ENCODE data around the gene DNAAF5. TPM values are rescaled to one million over a fixed set of nuclear protein-coding genes. Genes with fewer than 3 reads are reported as not detected.
"Not testable (repeated sequence)": the region's sequence is repeated elsewhere in the genome, so short reads cannot be mapped to it uniquely, and the experiment has no call there.

DNAAF5 gene
- total RNA-seq, 1 donor from 2014 or later = 15.2 TPM

GRCh38 chr7:791519-791918 lies 65.0 kb downstream of the DNAAF5 start:
- no peak for TF ChIP-seq CTCF (IDR thresholded peaks at IDR 0.05; ENCODE audit: partially characterized antibody, unreplicated experiment)
- H3K9me3 Mint-ChIP-seq (ENCODE audit: unreplicated experiment) = peaks cover 2% of the 10 kb centered on the region
- H3K4me3 Mint-ChIP-seq (ENCODE audit: unreplicated experiment) = no peak overlapping the region
- no peak for DNase-seq
- H3K36me3 Mint-ChIP-seq (ENCODE audit: unreplicated experiment) = peaks cover 3% of the 10 kb centered on the region
- no peak overlapping the region for H3K27ac Mint-ChIP-seq (ENCODE audit: unreplicated experiment)
- no peaks in the 10 kb centered on the region for H3K27me3 Mint-ChIP-seq (ENCODE audit: unreplicated experiment)
- H3K4me1 Mint-ChIP-seq (ENCODE audit: low read depth, unreplicated experiment) = no peaks in the 10 kb centered on the region

- no peak for DNase-seq
- Mint-ChIP-seq H3K4me1 (ENCODE audit: low read depth, unreplicated experiment) (no peaks in the 10 kb centered on the region), H3K27ac (ENCODE audit: unreplicated experiment) (no peak overlapping the region), H3K27me3 (ENCODE audit: unreplicated experiment) (peaks cover 2% of the 10 kb centered on the region), H3K9me3 (ENCODE audit: unreplicated experiment) (no peaks in the 10 kb centered on the region), H3K36me3 (ENCODE audit: unreplicated experiment) (no peaks in the 10 kb centered on the region), H3K4me3 (ENCODE audit: unreplicated experiment) (no peak overlapping the region)
- no peak for TF ChIP-seq CTCF (IDR thresholded peaks at IDR 0.05; ENCODE audit: partially characterized antibody, unreplicated experiment)
These were observed 67.7 kb downstream of the DNAAF5 start for GRCh38 chr7:794207-794606.

GRCh38 chr7:794671-795329 lies 68.3 kb downstream of the DNAAF5 start:
- Mint-ChIP-seq H3K4me3 (ENCODE audit: unreplicated experiment) (no peak overlapping the region), H3K27me3 (ENCODE audit: unreplicated experiment) (peaks cover 2% of the 10 kb centered on the region), H3K27ac (ENCODE audit: unreplicated experiment) (no peak overlapping the region), H3K36me3 (ENCODE audit: unreplicated experiment) (no peaks in the 10 kb centered on the region), H3K4me1 (ENCODE audit: low read depth, unreplicated experiment) (no peaks in the 10 kb centered on the region), H3K9me3 (ENCODE audit: unreplicated experiment) (no peaks in the 10 kb centered on the region)
- no peak for TF ChIP-seq CTCF (IDR thresholded peaks at IDR 0.05; ENCODE audit: partially characterized antibody, unreplicated experiment)
- no peak for DNase-seq

- H3K27me3 Mint-ChIP-seq (ENCODE audit: unreplicated experiment); H3K4me3 Mint-ChIP-seq (ENCODE audit: unreplicated experiment); H3K9me3 Mint-ChIP-seq (ENCODE audit: unreplicated experiment); H3K4me1 Mint-ChIP-seq (ENCODE audit: low read depth, unreplicated experiment); H3K36me3 Mint-ChIP-seq (ENCODE audit: unreplicated experiment); H3K27ac Mint-ChIP-seq (ENCODE audit: unreplicated experiment); DNase-seq: not testable (repeated sequence)
These were observed 70.1 kb downstream of the DNAAF5 start for GRCh38 chr7:796434-797169.

DNA sequence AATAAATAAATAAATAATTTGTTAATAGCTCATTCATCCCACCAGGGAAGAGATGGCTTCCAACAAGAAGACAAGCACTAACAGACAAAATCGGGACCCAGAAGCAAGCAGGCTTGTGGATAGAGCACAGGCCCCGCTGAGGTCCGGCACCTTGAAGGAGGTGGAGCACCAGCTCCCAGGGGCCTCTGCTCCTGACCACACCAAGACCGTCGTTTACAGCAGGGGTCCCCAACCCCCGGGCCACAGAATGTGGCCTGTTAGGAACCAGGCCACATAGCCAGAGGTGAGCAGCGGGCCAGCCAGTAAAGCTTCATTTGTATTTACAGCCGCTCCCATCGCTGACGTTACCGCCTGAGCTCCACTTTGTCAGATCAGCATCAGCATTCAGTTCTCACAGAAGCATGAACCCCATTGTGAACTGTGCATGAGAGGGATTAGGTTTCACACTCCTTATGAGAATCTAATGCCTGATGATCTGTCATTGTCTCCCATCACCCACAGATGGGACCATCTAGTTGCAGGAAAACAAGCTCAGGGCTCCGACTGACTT lies 72.5 kb downstream of the DNAAF5 start:
- H3K4me1 Mint-ChIP-seq (ENCODE audit: low read depth, unreplicated experiment) = no peaks in the 10 kb centered on the region
- no peaks in the 10 kb centered on the region for H3K36me3 Mint-ChIP-seq (ENCODE audit: unreplicated experiment)
- DNase-seq = no peak
- no peak for TF ChIP-seq CTCF (IDR thresholded peaks at IDR 0.05; ENCODE audit: partially characterized antibody, unreplicated experiment)
- H3K27me3 Mint-ChIP-seq (ENCODE audit: unreplicated experiment) = peaks cover 2% of the 10 kb centered on the region
- H3K9me3 Mint-ChIP-seq (ENCODE audit: unreplicated experiment) = peaks cover 5% of the 10 kb centered on the region
- H3K4me3 Mint-ChIP-seq (ENCODE audit: unreplicated experiment) = no peak overlapping the region
- no peak overlapping the region for H3K27ac Mint-ChIP-seq (ENCODE audit: unreplicated experiment)
